Measurements from ENCODE around the gene GTPBP3. TPM values are rescaled to one million over a fixed set of nuclear protein-coding genes. Genes with fewer than 3 reads are reported as not detected.
A peak's percentile ranks its signal among the peaks of the same experiment; 100 is the strongest.

Gene GTPBP3
- total and polyA plus RNA-seq, 9 of the 15 experiments (the other 6 are each of a cell fraction or from before 2014, with no cell fraction given), result 4.9 to 124 (median 22.6) TPM

- no peak for TF ChIP-seq ZBTB9 (CRISPR knock-in tag; IDR thresholded peaks at IDR 0.05)
- no peak for TF ChIP-seq IRF2 (CRISPR knock-in tag; IDR thresholded peaks at IDR 0.05)
- TF ChIP-seq JUND (IDR thresholded peaks at IDR 0.05; ENCODE audit: borderline replicate concordance, low read depth, low read length), result peak; percentile 60; the same call in 1 of the 2 replicates
- no peak; the same call in 2 of the 3 replicates for TF ChIP-seq JUND (tag; IDR thresholded peaks at IDR 0.05; ENCODE audit: borderline replicate concordance, low read depth, low read length)
- no peak for TF ChIP-seq ZNF449 (CRISPR knock-in tag; IDR thresholded peaks at IDR 0.05)
- TF ChIP-seq GTF2F1 (IDR thresholded peaks at IDR 0.05; ENCODE audit: low read depth, low read length), result no peak
- no peak for TF ChIP-seq RBM15 (IDR thresholded peaks at IDR 0.05; ENCODE audit: insufficient read depth, low read length)
- TF ChIP-seq THRAP3 (IDR thresholded peaks at IDR 0.05; ENCODE audit: borderline replicate concordance), result no peak
- 0 out of 4 replicates have a peak, but pooled peaks of 1 of the 2 experiments have one; percentile 24 for TF ChIP-seq NONO (IDR thresholded peaks at IDR 0.05; ENCODE audit: low read depth in 2 of 2, low read length in 1 of 2)
- TF ChIP-seq ZNF384 (IDR thresholded peaks at IDR 0.05; ENCODE audit: low read depth, low read length), result no peak
- no peak for TF ChIP-seq KLF6 (CRISPR knock-in tag; IDR thresholded peaks at IDR 0.05; ENCODE audit: borderline replicate concordance)
- no peak for TF ChIP-seq GABPA (tag; conservative IDR thresholded peaks at IDR 0.05; ENCODE audit: low read depth)
- no peak for TF ChIP-seq PHF21A (IDR thresholded peaks at IDR 0.05; ENCODE audit: borderline replicate concordance, low read depth)
- TF ChIP-seq TARDBP (IDR thresholded peaks at IDR 0.05), result no peak
- no peak for TF ChIP-seq BACH1 (tag; IDR thresholded peaks at IDR 0.05)
- TF ChIP-seq ZNF696 (CRISPR knock-in tag; conservative IDR thresholded peaks at IDR 0.05), result no peak
- TF ChIP-seq POU5F1 (IDR thresholded peaks at IDR 0.05; ENCODE audit: borderline replicate concordance, low read depth, low read length, partially characterized antibody), result no peak
- TF ChIP-seq ATF6 (CRISPR knock-in tag; IDR thresholded peaks at IDR 0.05), result no peak
- TF ChIP-seq ZNF212 (CRISPR knock-in tag; IDR thresholded peaks at IDR 0.05), result no peak
- TF ChIP-seq ZBTB11 (CRISPR knock-in tag; IDR thresholded peaks at IDR 0.05), result no peak
Observed at GRCh38 chr19:17346109-17346671, 8.8 kb downstream of the GTPBP3 start (continued).
